ENCODE measurements around the gene GRIA2. TPM values are rescaled to one million over a fixed set of nuclear protein-coding genes. Genes with fewer than 3 reads are reported as not detected.

Gene GRIA2
- total RNA-seq, 4 donors from 2014 or later = 1.1 TPM; not detected in 3

DNA sequence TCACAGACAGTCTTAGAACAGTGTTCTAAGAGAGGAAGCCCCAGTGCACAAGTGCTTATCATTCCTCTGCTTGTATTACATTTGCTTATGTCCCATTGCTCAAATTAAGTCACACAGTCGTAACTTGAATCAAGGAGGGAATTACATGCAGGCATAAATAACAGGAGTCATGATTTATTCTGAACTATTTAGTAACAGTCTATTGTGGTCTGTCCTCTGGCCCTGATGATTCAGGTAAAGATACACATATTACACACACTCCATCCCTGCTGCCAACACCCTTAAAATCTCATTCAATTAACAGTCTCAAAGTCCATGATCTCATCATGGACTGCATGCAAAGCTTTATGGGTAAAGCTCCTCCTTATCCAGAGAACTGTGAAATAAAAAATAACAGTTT, 60.1 kb downstream of the GRIA2 start:
- H3K4me1 ChIP-seq = no peaks in the 10 kb centered on the region
- TF ChIP-seq, protein P1, sequence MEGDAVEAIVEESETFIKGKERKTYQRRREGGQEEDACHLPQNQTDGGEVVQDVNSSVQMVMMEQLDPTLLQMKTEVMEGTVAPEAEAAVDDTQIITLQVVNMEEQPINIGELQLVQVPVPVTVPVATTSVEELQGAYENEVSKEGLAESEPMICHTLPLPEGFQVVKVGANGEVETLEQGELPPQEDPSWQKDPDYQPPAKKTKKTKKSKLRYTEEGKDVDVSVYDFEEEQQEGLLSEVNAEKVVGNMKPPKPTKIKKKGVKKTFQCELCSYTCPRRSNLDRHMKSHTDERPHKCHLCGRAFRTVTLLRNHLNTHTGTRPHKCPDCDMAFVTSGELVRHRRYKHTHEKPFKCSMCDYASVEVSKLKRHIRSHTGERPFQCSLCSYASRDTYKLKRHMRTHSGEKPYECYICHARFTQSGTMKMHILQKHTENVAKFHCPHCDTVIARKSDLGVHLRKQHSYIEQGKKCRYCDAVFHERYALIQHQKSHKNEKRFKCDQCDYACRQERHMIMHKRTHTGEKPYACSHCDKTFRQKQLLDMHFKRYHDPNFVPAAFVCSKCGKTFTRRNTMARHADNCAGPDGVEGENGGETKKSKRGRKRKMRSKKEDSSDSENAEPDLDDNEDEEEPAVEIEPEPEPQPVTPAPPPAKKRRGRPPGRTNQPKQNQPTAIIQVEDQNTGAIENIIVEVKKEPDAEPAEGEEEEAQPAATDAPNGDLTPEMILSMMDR (IDR thresholded peaks at IDR 0.05) = no peak
- no peak for TF ChIP-seq POLR2A (IDR thresholded peaks at IDR 0.05)
- no peaks in the 10 kb centered on the region for H3K27me3 ChIP-seq
- DNase-seq = no peak
- H3K9me3 ChIP-seq = no peaks in the 10 kb centered on the region
- no peak overlapping the region for H3K4me3 ChIP-seq (replicated peaks in 1 of 3)
- 60 to 84% methylated on average over 1 of the region's 1 CpG for WGBS, 2 donors
- no peaks in the 10 kb centered on the region for H3K36me3 ChIP-seq
- H3K27ac ChIP-seq = no peak overlapping the region
- intact Hi-C loops (cut with DNase I) = no loop called here

DNA sequence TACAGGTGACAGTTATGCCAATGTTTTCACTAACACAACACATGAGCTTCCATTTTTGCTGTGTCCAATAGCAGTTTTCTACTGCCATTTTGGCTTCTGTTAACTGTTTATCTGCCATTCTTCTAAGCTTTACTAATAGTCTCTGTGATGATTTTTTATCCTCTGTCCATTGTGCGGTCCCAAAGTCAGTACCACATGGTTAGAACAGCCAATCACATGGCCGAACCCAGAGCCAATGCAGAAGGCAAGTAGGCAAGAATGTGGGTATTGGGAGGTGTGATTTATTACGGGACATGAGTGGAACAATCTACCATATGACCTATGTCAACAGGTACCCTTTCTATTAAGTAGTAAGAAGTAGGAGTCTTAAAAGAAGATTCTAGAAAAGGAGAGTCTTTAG, 61.5 kb downstream of the GRIA2 start:
- no peaks in the 10 kb centered on the region for H3K4me1 ChIP-seq
- TF ChIP-seq, protein P1 (IDR thresholded peaks at IDR 0.05) = no peak
- no peak for TF ChIP-seq POLR2A (IDR thresholded peaks at IDR 0.05)
- whole genome bisulfite sequencing, 2 donors = 84 to 87% methylated on average over 3 of the region's 3 CpGs
- no peaks in the 10 kb centered on the region for H3K27me3 ChIP-seq
- no peak for DNase-seq
- intact Hi-C loops (cut with DNase I) = no loop called here
- H3K36me3 ChIP-seq = no peaks in the 10 kb centered on the region
- no peaks in the 10 kb centered on the region for H3K9me3 ChIP-seq
- H3K4me3 ChIP-seq (replicated peaks in 1 of 3) = no peak overlapping the region
- H3K27ac ChIP-seq = no peak overlapping the region

DNA sequence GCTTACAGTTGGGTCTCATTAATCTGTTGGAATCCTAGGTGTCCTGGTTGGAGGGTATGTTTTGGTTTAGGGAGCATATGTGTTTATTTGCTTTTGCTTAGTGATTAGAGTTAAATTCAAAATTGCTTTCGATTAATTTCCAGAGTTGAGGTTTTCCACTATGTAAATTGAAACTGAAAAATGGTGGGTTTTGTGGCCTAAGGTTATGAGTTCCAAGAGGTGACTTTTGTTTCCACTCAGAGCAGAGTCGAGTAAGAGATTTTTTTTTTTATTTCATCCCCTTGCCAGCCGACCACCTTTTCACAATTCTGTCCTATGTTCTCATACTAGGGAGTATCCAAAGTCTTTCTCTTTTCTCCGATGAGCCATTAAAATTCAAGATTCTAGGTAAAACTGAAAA, 66.9 kb downstream of the GRIA2 start:
- Histone ChIP-seq H3K36me3 (no peaks in the 10 kb centered on the region), H3K27ac (no peak overlapping the region), H3K4me3 (replicated peaks in 1 of 3) (no peak overlapping the region), H3K9me3 (no peaks in the 10 kb centered on the region), H3K4me1 (no peaks in the 10 kb centered on the region), H3K27me3 (no peaks in the 10 kb centered on the region)
- DNase-seq = no peak
- 82 to 84% methylated on average over 4 of the region's 4 CpGs for WGBS, 2 donors
- no peak for TF ChIP-seq POLR2A (IDR thresholded peaks at IDR 0.05)
- TF ChIP-seq, protein P1 (IDR thresholded peaks at IDR 0.05) = no peak
- intact Hi-C loops (cut with DNase I) = no loop called here

DNA sequence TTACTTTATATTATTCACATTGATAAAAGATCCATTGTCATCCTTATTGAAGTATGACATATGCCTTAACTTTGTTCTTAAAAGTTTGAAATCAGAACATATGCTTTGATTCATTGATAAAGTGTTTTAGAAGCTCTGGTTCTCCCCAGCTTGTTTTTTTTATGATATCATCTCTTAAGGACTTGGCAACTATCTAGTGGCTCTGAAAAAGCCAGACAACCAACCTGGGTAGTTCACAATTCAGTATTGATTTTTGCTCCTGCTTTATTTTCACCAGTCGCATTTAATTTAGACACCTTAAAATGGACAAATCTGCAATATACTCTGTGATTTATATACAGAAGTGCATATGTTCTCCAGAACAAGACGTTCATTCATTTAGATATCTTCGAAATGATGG, 70.1 kb downstream of the GRIA2 start:
- no peaks in the 10 kb centered on the region for H3K9me3 ChIP-seq
- no peaks in the 10 kb centered on the region for H3K4me1 ChIP-seq
- whole genome bisulfite sequencing, 2 donors = 81 to 82% methylated on average over 3 of the region's 3 CpGs
- no peaks in the 10 kb centered on the region for H3K27me3 ChIP-seq
- no peaks in the 10 kb centered on the region for H3K36me3 ChIP-seq
- TF ChIP-seq, protein P1 (IDR thresholded peaks at IDR 0.05) = no peak
- no peak for TF ChIP-seq POLR2A (IDR thresholded peaks at IDR 0.05)
- H3K4me3 ChIP-seq (replicated peaks in 1 of 3) = no peak overlapping the region
- no peak overlapping the region for H3K27ac ChIP-seq
- intact Hi-C loops (cut with DNase I) = no loop called here
- no peak for DNase-seq

DNA sequence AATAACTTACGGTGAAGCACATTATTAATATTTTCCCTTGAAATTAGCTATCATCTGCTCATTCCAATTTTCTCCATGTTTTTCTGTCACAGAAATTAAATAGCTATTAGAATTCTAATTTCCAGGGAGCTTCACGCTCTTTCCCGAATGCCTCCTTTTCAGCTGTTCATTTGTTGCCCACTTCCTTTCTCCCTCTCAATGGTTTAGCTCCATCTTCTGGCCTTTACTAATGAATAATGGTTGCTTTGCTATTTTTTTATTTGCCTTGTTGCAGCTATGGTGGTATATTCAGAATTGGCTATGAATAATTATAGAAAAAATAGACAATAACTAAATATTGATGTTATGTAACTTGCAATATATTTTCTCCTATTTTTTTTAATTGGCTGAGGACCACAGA, 70.5 kb downstream of the GRIA2 start:
- WGBS, 2 donors = 74 to 77% methylated on average over 3 of the region's 3 CpGs
- DNase-seq = no peak
- intact Hi-C loops (cut with DNase I) = no loop called here

More for the DNA sequence above, 70.5 kb downstream of the GRIA2 start:
- H3K27me3 ChIP-seq = no peaks in the 10 kb centered on the region
- H3K9me3 ChIP-seq = no peaks in the 10 kb centered on the region
- no peak for TF ChIP-seq POLR2A (IDR thresholded peaks at IDR 0.05)
- TF ChIP-seq, protein P1 (IDR thresholded peaks at IDR 0.05) = no peak
- no peaks in the 10 kb centered on the region for H3K4me1 ChIP-seq
- H3K4me3 ChIP-seq (replicated peaks in 1 of 3) = no peak overlapping the region
- H3K27ac ChIP-seq = no peak overlapping the region
- no peaks in the 10 kb centered on the region for H3K36me3 ChIP-seq

Measured in thyroid gland (tissue), 4 donors.